ENCODE results near the gene LRP8. TPM values are rescaled to one million over a fixed set of nuclear protein-coding genes. Genes with fewer than 3 reads are reported as not detected.

LRP8 gene
- total RNA-seq, 2 donors from 2014 or later: 87.8 to 194 TPM

- Mint-ChIP-seq H3K27ac (no peak overlapping the region), H3K4me1 (ENCODE audit: low read depth in 2 of 2) (peaks cover 3 to 10% of the 10 kb centered on the region in 2 donors), H3K36me3 (no peaks in the 10 kb centered on the region), H3K4me3 (no peak overlapping the region), H3K27me3 (no peaks in the 10 kb centered on the region), H3K9me3 (no peaks in the 10 kb centered on the region)
- ATAC-seq: no peak
- no peak for DNase-seq (ENCODE audit: low spot score)
Measured at GRCh38 chr1:53349968-53350852, 22.3 kb upstream of the LRP8 start.

GRCh38 chr1:53349369-53349835 is 21.5 kb upstream of the LRP8 start:
- ATAC-seq (no peak), DNase-seq (ENCODE audit: low spot score) (no peak)
- Mint-ChIP-seq H3K27me3 (no peaks in the 10 kb centered on the region), H3K4me3 (no peak overlapping the region), H3K9me3 (no peaks in the 10 kb centered on the region), H3K4me1 (ENCODE audit: low read depth in 2 of 2) (peaks cover 0 to 9% of the 10 kb centered on the region in 2 donors), H3K27ac (no peak overlapping the region), H3K36me3 (no peaks in the 10 kb centered on the region)

- no peaks in the 10 kb centered on the region for H3K27me3 Mint-ChIP-seq
- ATAC-seq: no peak
- H3K36me3 Mint-ChIP-seq: no peaks in the 10 kb centered on the region
- no peak overlapping the region for H3K4me3 Mint-ChIP-seq
- no peaks in the 10 kb centered on the region for H3K9me3 Mint-ChIP-seq
- H3K27ac Mint-ChIP-seq: no peak overlapping the region
- peaks cover 0 to 2% of the 10 kb centered on the region in 2 donors for H3K4me1 Mint-ChIP-seq (ENCODE audit: low read depth in 2 of 2)
- DNase-seq (ENCODE audit: low spot score): no peak
Measured at GRCh38 chr1:53348486-53349368, 20.9 kb upstream of the LRP8 start.

- Mint-ChIP-seq H3K9me3 (no peaks in the 10 kb centered on the region), H3K27me3 (no peaks in the 10 kb centered on the region), H3K27ac (no peak overlapping the region), H3K4me1 (ENCODE audit: low read depth in 2 of 2) (no peaks in the 10 kb centered on the region), H3K4me3 (no peak overlapping the region), H3K36me3 (no peaks in the 10 kb centered on the region)
- ATAC-seq (no peak), DNase-seq (ENCODE audit: low spot score) (no peak)
Measured at GRCh38 chr1:53346814-53347176, 18.9 kb upstream of the LRP8 start.

GRCh38 chr1:53345996-53346813 is 18.3 kb upstream of the LRP8 start:
- Mint-ChIP-seq H3K9me3 (no peaks in the 10 kb centered on the region), H3K4me1 (ENCODE audit: low read depth in 2 of 2) (peaks cover 0 to 4% of the 10 kb centered on the region in 2 donors), H3K4me3 (no peak overlapping the region), H3K36me3 (no peaks in the 10 kb centered on the region), H3K27me3 (no peaks in the 10 kb centered on the region), H3K27ac (no peak overlapping the region)
- ATAC-seq (no peak), DNase-seq (ENCODE audit: low spot score) (no peak)

- no peak for DNase-seq (ENCODE audit: low spot score)
- Mint-ChIP-seq H3K27ac (no peak overlapping the region), H3K36me3 (no peaks in the 10 kb centered on the region), H3K9me3 (no peaks in the 10 kb centered on the region), H3K4me3 (no peak overlapping the region), H3K27me3 (no peaks in the 10 kb centered on the region), H3K4me1 (ENCODE audit: low read depth in 2 of 2) (peaks cover 0 to 9% of the 10 kb centered on the region in 2 donors)
- no peak for ATAC-seq
Measured at GRCh38 chr1:53344921-53345838, 17.3 kb upstream of the LRP8 start.

- Mint-ChIP-seq H3K27ac (no peak overlapping the region), H3K27me3 (no peaks in the 10 kb centered on the region), H3K9me3 (no peaks in the 10 kb centered on the region), H3K4me3 (no peak overlapping the region), H3K4me1 (ENCODE audit: low read depth in 2 of 2) (peaks cover 0 to 11% of the 10 kb centered on the region in 2 donors), H3K36me3 (no peaks in the 10 kb centered on the region)
- DNase-seq (ENCODE audit: low spot score) (no peak), ATAC-seq (no peak)
Measured at GRCh38 chr1:53343831-53344668, 16.2 kb upstream of the LRP8 start.

- Mint-ChIP-seq H3K4me1 (ENCODE audit: low read depth in 2 of 2) (peaks cover 0 to 11% of the 10 kb centered on the region in 2 donors), H3K36me3 (no peaks in the 10 kb centered on the region), H3K27ac (no peak overlapping the region), H3K27me3 (no peaks in the 10 kb centered on the region), H3K4me3 (no peak overlapping the region), H3K9me3 (no peaks in the 10 kb centered on the region)
- ATAC-seq: no peak
- DNase-seq (ENCODE audit: low spot score): no peak
Measured at GRCh38 chr1:53342735-53343470, 15.0 kb upstream of the LRP8 start.

- ATAC-seq (no peak), DNase-seq (ENCODE audit: low spot score) (no peak)
- H3K4me1 Mint-ChIP-seq (ENCODE audit: low read depth in 2 of 2): peaks cover 0 to 11% of the 10 kb centered on the region in 2 donors
- H3K9me3 Mint-ChIP-seq: no peaks in the 10 kb centered on the region
- H3K4me3 Mint-ChIP-seq: no peak overlapping the region
- H3K36me3 Mint-ChIP-seq: no peaks in the 10 kb centered on the region
- no peaks in the 10 kb centered on the region for H3K27me3 Mint-ChIP-seq
- no peak overlapping the region for H3K27ac Mint-ChIP-seq
Measured at GRCh38 chr1:53341961-53342707, 14.3 kb upstream of the LRP8 start.

GRCh38 chr1:53341521-53341895 is 13.6 kb upstream of the LRP8 start:
- Mint-ChIP-seq H3K9me3 (no peaks in the 10 kb centered on the region), H3K27me3 (no peaks in the 10 kb centered on the region), H3K36me3 (no peaks in the 10 kb centered on the region), H3K4me1 (ENCODE audit: low read depth in 2 of 2) (peaks cover 0 to 11% of the 10 kb centered on the region in 2 donors), H3K27ac (no peak overlapping the region), H3K4me3 (no peak overlapping the region)
- no peak for DNase-seq (ENCODE audit: low spot score)
- ATAC-seq: no peak

All from natural killer cell treated with Interleukin-12 subunit alpha and Interleukin-12 subunit beta and Interleukin-15 and Interleukin-18, amount 100 ng/mL, for 72 hours (primary cell).